AG09319 (cell line): ENCODE data around the gene DSP.

Experiments
- DNase-seq: peaks from one replicate; pipeline ENCODE4 v3.0.0-alpha.2; 2010; ENCODE audit warnings: low read depth; ENCODE audit errors: extremely low read depth
- TF ChIP-seq, protein P1 (sequence below): IDR thresholded peaks from 2 replicates; pipeline ENCODE4 v1.5.1; 2011; ENCODE audit warnings: low read depth, mild to moderate bottlenecking, inconsistent platforms, low read length, moderate library complexity

The DSP gene

GRCh38 chr6:7541175-7542064, at the start of gene DSP:
Gene DSP (plus strand): TSS chr6:7541671. CDS start chr6:7541916, 245 bp downstream.
- no peak for DNase-seq
- TF ChIP-seq, protein P1, sequence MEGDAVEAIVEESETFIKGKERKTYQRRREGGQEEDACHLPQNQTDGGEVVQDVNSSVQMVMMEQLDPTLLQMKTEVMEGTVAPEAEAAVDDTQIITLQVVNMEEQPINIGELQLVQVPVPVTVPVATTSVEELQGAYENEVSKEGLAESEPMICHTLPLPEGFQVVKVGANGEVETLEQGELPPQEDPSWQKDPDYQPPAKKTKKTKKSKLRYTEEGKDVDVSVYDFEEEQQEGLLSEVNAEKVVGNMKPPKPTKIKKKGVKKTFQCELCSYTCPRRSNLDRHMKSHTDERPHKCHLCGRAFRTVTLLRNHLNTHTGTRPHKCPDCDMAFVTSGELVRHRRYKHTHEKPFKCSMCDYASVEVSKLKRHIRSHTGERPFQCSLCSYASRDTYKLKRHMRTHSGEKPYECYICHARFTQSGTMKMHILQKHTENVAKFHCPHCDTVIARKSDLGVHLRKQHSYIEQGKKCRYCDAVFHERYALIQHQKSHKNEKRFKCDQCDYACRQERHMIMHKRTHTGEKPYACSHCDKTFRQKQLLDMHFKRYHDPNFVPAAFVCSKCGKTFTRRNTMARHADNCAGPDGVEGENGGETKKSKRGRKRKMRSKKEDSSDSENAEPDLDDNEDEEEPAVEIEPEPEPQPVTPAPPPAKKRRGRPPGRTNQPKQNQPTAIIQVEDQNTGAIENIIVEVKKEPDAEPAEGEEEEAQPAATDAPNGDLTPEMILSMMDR, result no peak

- DNase-seq, result no peak
- TF ChIP-seq, protein P1, result no peak
Observed at GRCh38 chr6:7493866-7494265, 47.6 kb upstream of the DSP start.

DNA sequence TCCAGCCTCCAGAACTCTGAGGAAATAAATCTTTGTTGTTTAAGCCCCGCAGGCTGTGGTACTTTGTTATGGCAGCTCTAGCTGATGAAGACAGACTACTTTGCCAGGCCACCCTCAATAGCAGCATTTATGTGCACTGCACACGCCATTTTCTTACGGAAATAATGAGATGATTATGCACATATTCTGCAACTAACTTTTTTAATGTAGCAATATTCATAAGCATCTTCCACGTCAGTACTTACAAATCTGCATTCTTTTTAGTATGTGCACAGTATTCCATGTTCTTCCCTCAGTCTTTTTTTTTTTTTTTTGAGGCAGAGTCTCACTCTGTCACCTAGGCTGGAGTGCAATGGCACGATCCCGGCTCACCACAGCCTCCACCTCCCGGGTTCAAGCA, 46.8 kb upstream of the DSP start:
- DNase-seq, result no peak
- TF ChIP-seq, protein P1, result no peak

GRCh38 chr6:7496266-7496875, 45.1 kb upstream of the DSP start:
- DNase-seq, result no peak
- TF ChIP-seq, protein P1, result no peak

DNA sequence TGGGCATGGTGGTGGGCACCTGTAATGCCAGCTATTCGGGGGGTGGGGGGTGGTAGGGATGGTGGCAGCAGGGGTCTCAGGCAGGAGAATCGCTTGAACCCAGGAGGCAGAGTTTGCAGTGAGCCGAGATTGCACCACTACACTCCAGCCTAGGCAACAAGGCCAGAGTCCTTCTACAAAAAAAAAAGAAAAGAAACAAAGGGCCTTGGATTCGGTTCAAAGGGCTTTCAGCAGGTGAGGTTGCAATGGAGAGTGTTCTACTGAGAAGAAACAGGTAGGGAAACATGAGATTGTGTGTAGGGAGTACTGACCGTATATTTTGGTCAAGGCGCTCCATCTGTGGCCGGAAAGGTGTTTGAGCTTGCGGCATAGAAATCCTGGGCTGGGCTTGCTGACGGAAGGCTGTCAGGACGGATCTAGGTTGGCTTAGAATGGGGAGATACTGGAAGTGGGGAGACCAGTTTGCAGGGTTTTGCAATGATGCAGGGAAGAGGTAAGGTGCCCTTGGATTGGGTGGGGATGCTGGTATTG, 40.7 kb upstream of the DSP start:
- TF ChIP-seq, protein P1, result no peak
- no peak for DNase-seq

GRCh38 chr6:7502743-7503142, 38.7 kb upstream of the DSP start:
- TF ChIP-seq, protein P1, result no peak
- DNase-seq, result no peak

- DNase-seq, result no peak
- TF ChIP-seq, protein P1, result no peak
Observed at GRCh38 chr6:7504041-7504440, 37.4 kb upstream of the DSP start.
